ENCODE results near the gene DDIT3. TPM values are rescaled to one million over a fixed set of nuclear protein-coding genes. Genes with fewer than 3 reads are reported as not detected.

Gene DDIT3
- total RNA-seq, 1 donor from 2014 or later, result 42.6 TPM

DNA sequence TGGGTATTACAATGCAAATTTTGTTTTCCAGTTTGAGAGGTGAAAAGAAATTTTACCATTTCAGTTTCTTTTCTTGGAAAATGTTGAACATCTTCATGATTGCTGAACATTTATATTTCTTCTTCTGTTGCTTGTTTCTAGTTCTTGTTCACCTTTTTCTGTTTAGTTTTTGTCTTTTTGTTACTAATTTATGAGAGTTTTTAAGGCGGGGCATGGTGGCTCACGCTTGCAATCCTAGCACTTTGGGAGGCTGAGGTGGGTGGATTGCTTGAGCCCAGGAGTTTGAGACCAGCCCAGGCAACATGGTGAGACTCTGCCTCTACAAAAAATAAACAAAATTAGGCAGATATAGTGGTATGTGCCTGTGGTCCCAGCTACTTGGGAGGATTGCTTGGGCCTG is 40.2 kb upstream of the DDIT3 start:
- no peak overlapping the region for H2AFZ ChIP-seq (ENCODE audit: low read depth, low read length)
- peaks cover 4% of the 10 kb centered on the region for H3K36me3 ChIP-seq (ENCODE audit: insufficient read depth, low read length)
- peaks cover 16% of the 10 kb centered on the region for H3K36me3 Mint-ChIP-seq (ENCODE audit: low read depth, unreplicated experiment)
- H3K9ac ChIP-seq (ENCODE audit: low read length), result no peak overlapping the region
- H3K79me2 ChIP-seq (ENCODE audit: insufficient read depth, low read length), result no peaks in the 10 kb centered on the region
- no peaks in the 10 kb centered on the region for H3K9me3 ChIP-seq (ENCODE audit: insufficient read depth, low read depth, low read length)
- H3K27me3 ChIP-seq (ENCODE audit: insufficient read depth, low read length), result no peaks in the 10 kb centered on the region
- no peak overlapping the region for H3K4me3 Mint-ChIP-seq (ENCODE audit: unreplicated experiment)
- no peaks in the 10 kb centered on the region for H3K4me1 Mint-ChIP-seq (ENCODE audit: low read depth, unreplicated experiment)
- TF ChIP-seq EZH2 (IDR thresholded peaks at IDR 0.05; ENCODE audit: insufficient read depth, low read length), result no peak
- TF ChIP-seq, protein P1, sequence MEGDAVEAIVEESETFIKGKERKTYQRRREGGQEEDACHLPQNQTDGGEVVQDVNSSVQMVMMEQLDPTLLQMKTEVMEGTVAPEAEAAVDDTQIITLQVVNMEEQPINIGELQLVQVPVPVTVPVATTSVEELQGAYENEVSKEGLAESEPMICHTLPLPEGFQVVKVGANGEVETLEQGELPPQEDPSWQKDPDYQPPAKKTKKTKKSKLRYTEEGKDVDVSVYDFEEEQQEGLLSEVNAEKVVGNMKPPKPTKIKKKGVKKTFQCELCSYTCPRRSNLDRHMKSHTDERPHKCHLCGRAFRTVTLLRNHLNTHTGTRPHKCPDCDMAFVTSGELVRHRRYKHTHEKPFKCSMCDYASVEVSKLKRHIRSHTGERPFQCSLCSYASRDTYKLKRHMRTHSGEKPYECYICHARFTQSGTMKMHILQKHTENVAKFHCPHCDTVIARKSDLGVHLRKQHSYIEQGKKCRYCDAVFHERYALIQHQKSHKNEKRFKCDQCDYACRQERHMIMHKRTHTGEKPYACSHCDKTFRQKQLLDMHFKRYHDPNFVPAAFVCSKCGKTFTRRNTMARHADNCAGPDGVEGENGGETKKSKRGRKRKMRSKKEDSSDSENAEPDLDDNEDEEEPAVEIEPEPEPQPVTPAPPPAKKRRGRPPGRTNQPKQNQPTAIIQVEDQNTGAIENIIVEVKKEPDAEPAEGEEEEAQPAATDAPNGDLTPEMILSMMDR (IDR thresholded peaks at IDR 0.05; ENCODE audit: insufficient read depth, low read depth, low read length), result no peak
- H3K27ac ChIP-seq (ENCODE audit: low read depth, low read length), result no peak overlapping the region
- H4K20me1 ChIP-seq (ENCODE audit: insufficient read depth, low read length), result no peaks in the 10 kb centered on the region
- no peak overlapping the region for H3K4me3 ChIP-seq (ENCODE audit: insufficient read depth, low read depth, low read length)
- no peak overlapping the region for H3K27ac Mint-ChIP-seq (ENCODE audit: unreplicated experiment)
- H3K4me1 ChIP-seq (ENCODE audit: insufficient read depth, low read length), result peaks cover 3% of the 10 kb centered on the region
- DNase-seq (ENCODE audit: low read depth) (no peak), FAIRE-seq (no peak)
- peaks cover 1% of the 10 kb centered on the region for H3K9me3 Mint-ChIP-seq (ENCODE audit: unreplicated experiment)
- H3K4me2 ChIP-seq (ENCODE audit: low read length), result no peak overlapping the region
- peaks cover 12% of the 10 kb centered on the region for H3K27me3 Mint-ChIP-seq (ENCODE audit: low read depth, unreplicated experiment)

DNA sequence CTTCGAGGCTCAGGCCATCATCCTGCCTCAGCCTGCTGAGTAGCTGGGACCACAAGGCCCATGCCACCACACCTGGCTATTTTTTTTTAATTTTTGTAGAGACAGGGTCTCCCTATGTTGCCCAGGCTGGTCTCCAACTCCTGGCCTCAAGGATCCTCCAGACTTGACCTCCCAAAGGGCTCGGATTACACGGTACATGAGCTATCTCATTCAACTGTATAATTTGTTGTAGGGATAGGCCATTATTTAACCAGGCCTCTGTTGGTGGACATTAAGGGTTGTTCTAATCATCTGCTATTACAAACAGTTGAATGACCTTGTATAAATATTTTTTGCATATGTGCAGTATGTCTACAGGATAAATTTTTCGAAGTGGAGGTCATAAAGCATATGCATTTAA is 38.5 kb upstream of the DDIT3 start:
- Histone ChIP-seq H3K36me3 (ENCODE audit: insufficient read depth, low read length) (peaks cover 4% of the 10 kb centered on the region), H3K9ac (ENCODE audit: low read length) (no peak overlapping the region), H4K20me1 (ENCODE audit: insufficient read depth, low read length) (peaks cover 7% of the 10 kb centered on the region), H3K4me2 (ENCODE audit: low read length) (no peak overlapping the region), H2AFZ (ENCODE audit: low read depth, low read length) (no peak overlapping the region), H3K4me1 (ENCODE audit: insufficient read depth, low read length) (peaks cover 3% of the 10 kb centered on the region), H3K9me3 (ENCODE audit: insufficient read depth, low read depth, low read length) (no peaks in the 10 kb centered on the region), H3K27ac (ENCODE audit: low read depth, low read length) (no peak overlapping the region), H3K79me2 (ENCODE audit: insufficient read depth, low read length) (no peaks in the 10 kb centered on the region), H3K27me3 (ENCODE audit: insufficient read depth, low read length) (no peaks in the 10 kb centered on the region), H3K4me3 (ENCODE audit: insufficient read depth, low read depth, low read length) (no peak overlapping the region)
- Mint-ChIP-seq H3K4me3 (ENCODE audit: unreplicated experiment) (no peak overlapping the region), H3K27me3 (ENCODE audit: low read depth, unreplicated experiment) (peaks cover 5% of the 10 kb centered on the region), H3K27ac (ENCODE audit: unreplicated experiment) (no peak overlapping the region), H3K36me3 (ENCODE audit: low read depth, unreplicated experiment) (peaks cover 4% of the 10 kb centered on the region), H3K4me1 (ENCODE audit: low read depth, unreplicated experiment) (peaks cover 1% of the 10 kb centered on the region), H3K9me3 (ENCODE audit: unreplicated experiment) (peaks cover 1% of the 10 kb centered on the region)
- FAIRE-seq (no peak), DNase-seq (ENCODE audit: low read depth) (no peak)
- no peak for TF ChIP-seq EZH2 (IDR thresholded peaks at IDR 0.05; ENCODE audit: insufficient read depth, low read length)
- TF ChIP-seq, protein P1 (IDR thresholded peaks at IDR 0.05; ENCODE audit: insufficient read depth, low read depth, low read length), result no peak

DNA sequence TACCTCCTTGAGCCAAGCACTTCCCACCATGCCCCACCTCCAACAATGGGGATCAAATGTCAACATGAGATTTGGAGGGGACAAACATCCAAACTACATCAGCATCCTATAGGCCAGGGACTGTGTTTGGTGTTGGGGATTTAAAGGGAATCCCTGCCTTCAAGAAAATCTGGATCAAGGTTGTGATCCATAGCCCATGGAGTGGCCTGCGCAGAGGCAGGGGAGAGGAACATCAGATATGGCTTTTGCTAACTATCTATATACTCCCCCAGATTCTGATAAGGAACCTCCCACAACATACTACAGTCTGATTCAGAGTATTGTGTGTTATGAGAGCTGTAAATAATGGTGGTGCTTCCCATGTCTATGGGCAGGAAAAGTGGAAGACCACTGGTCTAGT is 34.6 kb upstream of the DDIT3 start:
- H3K79me2 ChIP-seq (ENCODE audit: insufficient read depth, low read length), result no peaks in the 10 kb centered on the region
- no peaks in the 10 kb centered on the region for H3K9me3 Mint-ChIP-seq (ENCODE audit: unreplicated experiment)
- no peak overlapping the region for H3K4me3 ChIP-seq (ENCODE audit: insufficient read depth, low read depth, low read length)
- H3K27ac ChIP-seq (ENCODE audit: low read depth, low read length), result no peak overlapping the region
- H3K4me1 ChIP-seq (ENCODE audit: insufficient read depth, low read length), result peaks cover 13% of the 10 kb centered on the region
- H3K4me3 Mint-ChIP-seq (ENCODE audit: unreplicated experiment), result no peak overlapping the region
- no peak overlapping the region for H3K27ac Mint-ChIP-seq (ENCODE audit: unreplicated experiment)
- no peak for DNase-seq (ENCODE audit: low read depth)
- peaks cover 3% of the 10 kb centered on the region for H3K36me3 Mint-ChIP-seq (ENCODE audit: low read depth, unreplicated experiment)
- no peak for FAIRE-seq
- no peak overlapping the region for H3K9ac ChIP-seq (ENCODE audit: low read length)
- no peaks in the 10 kb centered on the region for H3K27me3 Mint-ChIP-seq (ENCODE audit: low read depth, unreplicated experiment)
- H3K9me3 ChIP-seq (ENCODE audit: insufficient read depth, low read depth, low read length), result no peaks in the 10 kb centered on the region
- H3K36me3 ChIP-seq (ENCODE audit: insufficient read depth, low read length), result no peaks in the 10 kb centered on the region
- H3K4me2 ChIP-seq (ENCODE audit: low read length), result no peak overlapping the region
- no peak for TF ChIP-seq EZH2 (IDR thresholded peaks at IDR 0.05; ENCODE audit: insufficient read depth, low read length)
- TF ChIP-seq, protein P1 (IDR thresholded peaks at IDR 0.05; ENCODE audit: insufficient read depth, low read depth, low read length), result no peak
- no peaks in the 10 kb centered on the region for H3K27me3 ChIP-seq (ENCODE audit: insufficient read depth, low read length)
- no peak overlapping the region for H2AFZ ChIP-seq (ENCODE audit: low read depth, low read length)
- peaks cover 7% of the 10 kb centered on the region for H4K20me1 ChIP-seq (ENCODE audit: insufficient read depth, low read length)
- peaks cover 28% of the 10 kb centered on the region for H3K4me1 Mint-ChIP-seq (ENCODE audit: low read depth, unreplicated experiment)

All from astrocyte (in vitro differentiated cells and primary cell).